Epithelial cell of proximal tubule (primary cell): Measurements from ENCODE around the gene DIP2B. TPM values are rescaled to one million over a fixed set of nuclear protein-coding genes. Genes with fewer than 3 reads are reported as not detected.

ENCODE experiments used
- DNase-seq: peaks from one replicate; pipeline ENCODE4 v3.0.0-alpha.2; 2011; ENCODE audit warnings: low read depth
- H3K4me3 ChIP-seq: 2 replicates; pipeline ENCODE4 v1.5.1; 2011; ENCODE audit warnings: low read depth, mild to moderate bottlenecking, low read length
- total RNA-seq: library from RNA; depleted of rRNA; stranded (reverse); fragments of >200 nt; gene quantifications from 2 replicates; pipeline ENCODE4 v1.2.3, GENCODE V29; 2015
- TF ChIP-seq, protein P1 (sequence below): conservative IDR thresholded peaks from 2 replicates; pipeline ENCODE4 v1.5.1; 2012; ENCODE audit warnings: low read depth, mild to moderate bottlenecking, low read length

The DIP2B gene
- total RNA-seq, 1 donor from 2014 or later, result 21.6 TPM

DNA sequence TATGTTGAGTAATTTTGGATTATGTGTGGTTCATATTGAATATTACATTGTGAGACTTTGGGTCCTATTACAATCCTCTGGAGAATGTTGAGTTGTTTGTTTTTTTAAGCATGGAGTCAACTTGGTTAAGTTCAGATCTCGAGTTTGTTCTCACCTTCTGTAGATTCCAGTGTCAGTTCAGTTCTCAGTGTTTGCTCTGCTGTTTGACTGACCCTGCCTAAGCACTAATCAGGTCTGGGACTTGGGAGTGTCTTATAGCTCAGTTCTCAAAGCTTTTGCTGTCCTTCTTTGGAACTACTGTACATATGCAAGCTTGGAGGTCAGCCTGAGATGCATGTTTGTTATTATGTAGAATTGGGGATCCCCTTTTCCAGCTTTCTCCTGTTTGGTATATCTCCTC, 63.1 kb downstream of the DIP2B start:
- no peak overlapping the region for H3K4me3 ChIP-seq
- no peak for DNase-seq
- TF ChIP-seq, protein P1, sequence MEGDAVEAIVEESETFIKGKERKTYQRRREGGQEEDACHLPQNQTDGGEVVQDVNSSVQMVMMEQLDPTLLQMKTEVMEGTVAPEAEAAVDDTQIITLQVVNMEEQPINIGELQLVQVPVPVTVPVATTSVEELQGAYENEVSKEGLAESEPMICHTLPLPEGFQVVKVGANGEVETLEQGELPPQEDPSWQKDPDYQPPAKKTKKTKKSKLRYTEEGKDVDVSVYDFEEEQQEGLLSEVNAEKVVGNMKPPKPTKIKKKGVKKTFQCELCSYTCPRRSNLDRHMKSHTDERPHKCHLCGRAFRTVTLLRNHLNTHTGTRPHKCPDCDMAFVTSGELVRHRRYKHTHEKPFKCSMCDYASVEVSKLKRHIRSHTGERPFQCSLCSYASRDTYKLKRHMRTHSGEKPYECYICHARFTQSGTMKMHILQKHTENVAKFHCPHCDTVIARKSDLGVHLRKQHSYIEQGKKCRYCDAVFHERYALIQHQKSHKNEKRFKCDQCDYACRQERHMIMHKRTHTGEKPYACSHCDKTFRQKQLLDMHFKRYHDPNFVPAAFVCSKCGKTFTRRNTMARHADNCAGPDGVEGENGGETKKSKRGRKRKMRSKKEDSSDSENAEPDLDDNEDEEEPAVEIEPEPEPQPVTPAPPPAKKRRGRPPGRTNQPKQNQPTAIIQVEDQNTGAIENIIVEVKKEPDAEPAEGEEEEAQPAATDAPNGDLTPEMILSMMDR, result no peak

DNA sequence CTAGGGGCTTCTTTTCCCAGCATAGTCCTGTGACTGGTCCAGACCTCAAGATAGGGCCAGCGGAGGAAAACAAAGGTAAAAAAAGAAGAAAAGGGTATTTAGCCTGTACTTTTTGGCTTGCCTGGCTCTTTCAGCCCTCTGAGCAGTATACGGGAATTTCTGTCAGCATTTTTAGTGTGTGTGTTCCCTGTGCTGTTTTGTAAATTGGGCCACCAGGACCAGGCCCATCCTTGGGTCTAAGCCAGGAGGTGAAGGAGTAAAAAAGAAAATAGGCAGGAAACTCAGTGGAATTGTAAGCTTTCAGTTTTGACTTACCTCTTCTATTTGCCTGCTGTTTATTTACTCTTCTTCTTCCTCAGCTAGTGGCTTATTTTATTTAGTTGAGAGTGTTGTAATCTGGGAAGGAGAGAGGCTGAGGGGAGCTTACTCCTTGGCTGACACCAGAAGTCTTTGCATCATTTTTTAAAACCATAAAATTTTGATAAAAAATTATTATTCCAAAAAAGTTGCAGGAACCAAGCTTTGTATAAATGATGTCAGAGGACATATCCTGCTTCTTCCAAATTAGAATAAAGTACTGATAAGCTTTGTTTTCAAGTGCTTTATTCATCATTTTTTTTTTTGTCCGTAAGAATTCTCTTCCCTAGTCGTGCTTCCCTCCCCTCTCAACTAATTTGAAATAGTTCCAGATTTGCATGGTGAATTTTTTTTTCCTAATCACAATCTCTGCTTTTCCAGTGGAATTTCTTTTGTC, 63.7 kb downstream of the DIP2B start:
- H3K4me3 ChIP-seq, result no peak overlapping the region
- no peak for DNase-seq
- TF ChIP-seq, protein P1, result no peak

DNA sequence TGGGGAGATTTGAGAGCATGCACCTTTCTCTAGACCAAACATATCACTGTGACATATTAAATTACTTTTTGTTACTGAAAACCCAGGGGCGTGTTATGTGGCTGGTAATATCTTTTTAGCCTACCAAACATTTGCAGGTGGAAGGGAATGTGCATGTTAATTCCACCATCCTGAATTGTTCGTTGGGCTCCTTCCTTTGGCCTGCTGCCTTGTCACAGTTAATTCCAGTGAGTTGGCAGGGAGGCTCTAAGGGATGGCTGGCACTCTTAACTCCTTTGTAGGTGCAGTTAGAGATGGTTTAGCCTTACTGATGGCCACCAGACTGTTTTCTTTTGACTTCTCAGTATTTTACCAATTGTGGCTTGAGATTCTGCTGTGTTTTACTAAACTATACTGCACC, 64.5 kb downstream of the DIP2B start:
- H3K4me3 ChIP-seq, result no peak overlapping the region
- DNase-seq, result no peak
- TF ChIP-seq, protein P1, result no peak

DNA sequence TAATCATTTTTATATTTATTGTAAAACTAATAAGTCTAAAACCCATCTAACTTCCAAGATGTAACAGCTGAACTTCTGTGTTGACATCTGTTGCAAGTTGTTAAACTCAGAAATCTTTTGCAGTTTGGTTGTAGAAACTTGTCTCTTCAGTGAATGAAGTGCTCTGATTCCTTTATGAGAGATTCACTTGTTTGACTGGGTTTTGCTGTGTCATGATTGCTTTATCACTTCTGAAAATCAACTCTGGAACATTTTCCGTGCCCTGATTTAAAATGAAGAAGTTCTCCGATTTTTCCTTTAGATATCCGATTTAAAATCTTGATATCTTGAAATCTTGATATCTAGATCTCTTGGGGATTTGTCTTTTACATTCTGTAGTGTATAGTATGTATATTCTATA, 65.1 kb downstream of the DIP2B start:
- TF ChIP-seq, protein P1, result no peak
- no peak for DNase-seq
- H3K4me3 ChIP-seq, result no peak overlapping the region

DNA sequence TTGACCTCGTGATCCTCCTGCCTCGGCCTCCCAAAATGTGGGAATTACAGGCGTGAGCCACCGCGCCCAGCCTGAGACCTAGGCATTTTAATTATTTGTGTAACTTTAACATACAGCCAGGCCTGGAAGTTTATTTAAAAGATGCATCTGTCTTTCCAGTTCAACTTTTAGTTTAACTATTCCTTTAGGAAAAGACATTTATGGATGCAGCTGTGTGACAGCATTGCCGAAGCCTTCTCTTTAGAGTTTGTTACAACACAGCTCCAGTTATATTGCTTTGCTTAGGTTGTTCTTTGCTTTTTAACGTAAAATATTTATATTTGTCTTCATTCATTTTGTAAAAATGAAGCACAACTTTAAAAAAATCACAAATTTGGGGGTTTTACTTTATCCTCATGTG, 67.0 kb downstream of the DIP2B start:
- no peak for DNase-seq
- TF ChIP-seq, protein P1, result no peak
- no peak overlapping the region for H3K4me3 ChIP-seq

DNA sequence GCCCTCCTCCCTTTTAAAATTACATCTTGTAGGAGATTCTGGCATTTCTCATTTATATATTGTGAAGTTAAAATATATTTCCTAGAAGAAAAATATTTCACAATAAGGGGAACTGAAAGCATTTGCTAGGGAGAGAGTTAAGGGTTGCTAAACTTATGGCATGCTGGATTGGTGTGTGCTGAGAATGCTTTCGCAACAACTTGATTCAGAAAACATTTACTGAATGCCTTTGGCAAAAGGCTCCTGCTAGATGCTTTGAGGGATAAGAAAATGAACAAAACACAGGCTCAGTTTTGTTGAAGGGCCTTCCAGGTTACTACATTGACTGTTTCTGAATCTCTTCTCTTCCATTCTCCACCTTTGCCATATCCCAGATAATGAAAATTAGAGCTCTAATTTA, 67.5 kb downstream of the DIP2B start:
- peak; percentile 60 for DNase-seq
- TF ChIP-seq, protein P1, result no peak
- no peak overlapping the region for H3K4me3 ChIP-seq

DNA sequence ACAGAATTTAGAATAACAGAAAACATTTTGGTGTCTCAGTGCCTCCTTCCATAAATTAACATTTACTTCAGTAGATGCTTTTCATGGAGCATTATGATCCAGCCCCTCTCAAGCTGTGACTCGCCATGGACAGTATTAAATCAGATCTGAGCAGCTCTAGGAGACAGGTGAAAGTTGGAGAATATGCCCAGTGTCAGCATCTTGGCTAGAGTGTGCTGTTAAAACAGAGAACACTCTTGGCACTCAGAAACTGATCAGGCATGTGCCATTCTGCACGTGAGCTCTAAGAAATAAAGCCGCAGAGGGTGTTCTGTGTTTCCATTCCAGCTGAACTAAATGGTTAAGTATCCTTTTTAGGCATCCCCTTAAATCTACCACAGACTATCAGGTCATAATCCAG, 68.0 kb downstream of the DIP2B start:
- no peak overlapping the region for H3K4me3 ChIP-seq
- no peak for DNase-seq
- TF ChIP-seq, protein P1, result no peak
